GM19438 (cell line): Measurements from ENCODE around the gene MRPL48.
A peak's percentile ranks its signal among the peaks of the same experiment; 100 is the strongest.
"Not testable (repeated sequence)": the region's sequence is repeated elsewhere in the genome, so short reads cannot be mapped to it uniquely, and the experiment has no call there.

Experiments used
- ATAC-seq: cut with Tn5 transposase; IDR thresholded peaks from one replicate; pipeline ENCODE4 v1.9.1; 2021; ENCODE audit warnings: low read depth; ENCODE audit not compliant: unreplicated experiment

The MRPL48 gene

DNA sequence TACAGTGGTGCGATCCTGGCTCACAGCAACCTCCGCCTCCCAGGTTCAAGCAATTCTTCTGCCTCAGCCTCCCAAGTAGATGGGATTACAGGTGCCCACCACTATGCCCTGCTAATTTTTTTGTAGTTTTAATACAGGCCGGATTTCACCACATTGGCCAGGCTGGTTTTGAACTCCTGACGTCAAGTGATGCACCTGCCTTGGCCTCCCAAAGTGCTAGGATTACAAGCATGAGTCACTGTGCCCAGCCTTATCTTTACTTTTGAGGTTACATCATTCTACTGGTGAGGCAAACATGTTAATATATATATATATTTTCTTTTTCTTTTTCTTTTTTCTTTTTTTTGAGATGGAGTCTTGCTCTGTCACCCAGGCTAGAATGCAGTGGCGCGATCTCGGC lies 16.9 kb upstream of the MRPL48 start:
- ATAC-seq, result not testable (repeated sequence)

DNA sequence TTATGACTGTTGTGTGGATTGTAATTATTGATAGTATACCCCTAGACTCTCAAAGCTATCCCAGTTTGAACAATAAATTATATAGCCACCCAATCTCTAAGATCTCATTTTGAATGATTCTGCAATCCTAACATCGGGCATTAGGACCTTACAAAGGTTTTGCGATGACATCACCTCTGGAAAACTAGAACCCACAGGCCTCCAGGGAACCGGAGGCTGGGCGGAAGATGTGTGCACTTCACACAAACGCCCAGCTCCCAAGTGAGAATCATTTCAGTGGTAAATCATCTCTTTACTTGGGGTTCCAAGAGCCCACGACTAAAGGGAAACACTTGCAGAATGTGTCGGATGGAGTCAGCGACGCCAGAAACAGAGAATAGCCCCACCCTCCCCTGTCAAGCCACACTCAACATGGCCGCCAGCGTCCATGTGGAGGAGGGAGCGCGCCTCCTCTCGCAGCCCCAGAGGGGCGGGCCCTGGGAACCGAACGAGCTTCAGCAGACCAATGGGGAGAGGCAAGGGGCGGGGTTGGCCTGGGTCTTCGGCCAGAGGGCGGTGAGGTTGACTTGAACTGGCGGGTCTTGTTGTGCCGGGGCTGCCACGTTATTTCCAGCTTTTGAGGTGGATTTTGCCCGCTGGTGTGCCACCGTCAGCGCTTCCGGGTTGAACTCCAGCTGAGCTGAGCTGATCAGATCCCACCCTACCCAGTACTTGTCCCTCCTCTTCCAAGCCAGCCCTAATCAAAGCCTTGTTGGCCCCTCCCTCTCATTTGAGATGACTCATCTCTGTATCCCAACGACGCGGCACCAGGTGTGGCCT lies 8.4 kb upstream of the MRPL48 start:
- peak; percentile 99 for ATAC-seq

GRCh38 chr11:73781303-73781702 lies 6.4 kb upstream of the MRPL48 start:
- ATAC-seq, result no peak

GRCh38 chr11:73783483-73784020 lies 4.1 kb upstream of the MRPL48 start:
- no peak for ATAC-seq

DNA sequence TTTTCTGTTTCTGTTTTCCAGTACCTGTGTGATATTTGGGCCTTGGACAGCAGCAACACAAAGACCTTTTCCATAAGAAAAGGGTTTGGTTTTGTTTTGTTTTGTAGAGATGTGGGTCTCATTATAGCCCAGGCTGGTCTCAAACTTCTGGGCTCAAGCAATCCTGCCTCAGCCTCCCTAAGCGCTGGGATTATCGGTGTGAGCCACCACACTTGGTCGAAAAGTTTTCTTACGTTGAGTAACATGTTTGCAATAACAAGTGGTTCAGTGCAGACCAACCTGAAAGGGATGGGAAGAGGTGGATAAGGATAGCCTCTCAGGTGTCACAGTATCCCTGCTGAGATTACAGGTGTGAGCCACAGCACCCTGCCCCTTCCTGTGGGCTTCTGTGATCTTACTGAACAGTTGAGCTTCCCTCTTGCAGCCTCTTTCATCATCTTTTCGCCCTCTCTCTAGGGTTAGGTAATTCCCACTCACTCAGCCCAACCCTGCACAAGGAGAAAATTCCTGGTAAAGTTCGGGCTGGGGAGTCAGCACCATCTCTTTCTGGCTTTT lies 3.5 kb upstream of the MRPL48 start:
- no peak for ATAC-seq

DNA sequence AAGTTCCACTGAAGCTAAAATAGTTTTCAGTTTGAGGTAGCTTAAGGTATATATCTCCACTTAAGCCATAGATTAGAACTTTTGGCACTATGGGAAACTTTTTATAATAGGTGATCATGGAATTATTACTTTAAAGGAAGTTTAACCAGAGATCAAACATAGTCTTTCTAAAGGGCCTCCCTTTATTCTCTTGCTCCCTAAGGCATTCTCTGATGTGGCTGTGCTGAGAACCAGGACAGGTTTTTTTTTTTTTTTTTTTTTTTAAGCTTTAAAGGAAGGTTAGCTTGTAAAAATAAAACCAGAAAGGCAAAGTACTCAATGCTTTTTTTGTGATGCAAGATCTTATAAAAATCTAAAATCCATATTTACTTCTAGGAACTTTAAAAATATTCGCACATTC lies 2.9 kb upstream of the MRPL48 start:
- ATAC-seq, result no peak

DNA sequence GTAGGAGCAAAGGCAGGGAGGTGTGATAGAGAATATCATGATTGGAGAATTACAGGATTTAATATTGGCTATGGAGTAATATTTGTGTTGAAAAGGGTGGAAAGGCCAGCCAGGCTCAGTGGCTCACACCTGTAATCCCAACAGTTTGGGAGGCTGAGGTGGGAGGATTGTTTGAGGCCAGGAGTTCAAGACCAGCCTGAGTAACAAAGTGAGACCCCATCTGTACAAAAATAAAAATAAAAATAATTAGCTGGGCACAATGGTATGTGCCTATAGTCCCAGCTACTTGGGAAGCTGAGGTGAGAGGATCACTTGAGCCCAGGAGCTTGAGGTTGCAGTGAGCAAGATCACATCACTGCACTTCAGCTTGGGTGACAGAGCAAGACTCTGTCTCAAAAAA lies 2.2 kb upstream of the MRPL48 start:
- ATAC-seq, result not testable (repeated sequence)

DNA sequence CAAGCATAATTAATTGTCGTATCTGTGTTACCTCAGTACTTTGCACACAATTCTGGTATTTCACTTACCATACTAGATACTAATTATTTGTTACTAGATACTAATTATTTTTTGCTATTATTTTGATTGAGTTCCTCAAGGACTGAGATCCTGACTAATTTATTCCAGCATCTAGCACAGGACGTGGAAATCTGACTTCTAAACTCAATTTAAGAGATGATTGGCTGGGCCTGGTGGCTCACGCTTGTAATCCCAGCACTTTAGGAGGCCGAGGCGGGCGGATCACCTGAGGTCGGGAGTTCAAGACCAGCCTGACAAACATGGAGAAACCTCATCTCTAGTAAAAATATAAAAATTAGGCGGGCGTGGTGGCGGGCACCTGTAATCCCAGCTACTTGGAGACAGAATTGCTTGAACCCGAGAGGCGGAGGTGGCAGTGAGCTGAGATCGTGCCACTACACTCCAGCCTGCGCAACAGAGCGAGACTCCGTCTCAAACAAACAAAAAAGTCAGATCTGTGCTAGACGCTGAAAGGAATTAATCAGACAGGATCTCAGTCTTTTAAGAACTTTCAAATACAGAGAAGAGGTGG lies 527 bp upstream of the MRPL48 start:
- no peak for ATAC-seq

DNA sequence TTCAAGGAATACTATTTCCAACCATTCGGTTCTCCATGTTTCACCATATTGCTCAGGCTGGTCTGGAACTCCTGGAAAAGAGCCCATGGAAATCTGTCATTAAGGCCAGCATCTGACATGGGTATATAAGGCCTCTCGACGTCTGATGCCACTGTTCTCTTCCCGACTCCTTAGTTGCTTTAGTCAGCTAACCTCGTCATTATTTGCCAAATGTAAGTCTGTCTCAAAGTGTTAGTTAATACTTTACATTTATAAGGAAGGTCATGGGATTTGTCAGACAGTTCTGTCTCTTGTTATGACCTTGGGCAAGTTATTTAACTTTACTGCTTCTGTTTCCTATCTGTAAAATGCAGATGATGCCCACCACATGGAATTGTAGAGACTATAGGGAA lies 1.6 kb downstream of the MRPL48 start:
- no peak for ATAC-seq

GRCh38 chr11:73792584-73792983 lies 4.9 kb downstream of the MRPL48 start:
- ATAC-seq, result no peak

DNA sequence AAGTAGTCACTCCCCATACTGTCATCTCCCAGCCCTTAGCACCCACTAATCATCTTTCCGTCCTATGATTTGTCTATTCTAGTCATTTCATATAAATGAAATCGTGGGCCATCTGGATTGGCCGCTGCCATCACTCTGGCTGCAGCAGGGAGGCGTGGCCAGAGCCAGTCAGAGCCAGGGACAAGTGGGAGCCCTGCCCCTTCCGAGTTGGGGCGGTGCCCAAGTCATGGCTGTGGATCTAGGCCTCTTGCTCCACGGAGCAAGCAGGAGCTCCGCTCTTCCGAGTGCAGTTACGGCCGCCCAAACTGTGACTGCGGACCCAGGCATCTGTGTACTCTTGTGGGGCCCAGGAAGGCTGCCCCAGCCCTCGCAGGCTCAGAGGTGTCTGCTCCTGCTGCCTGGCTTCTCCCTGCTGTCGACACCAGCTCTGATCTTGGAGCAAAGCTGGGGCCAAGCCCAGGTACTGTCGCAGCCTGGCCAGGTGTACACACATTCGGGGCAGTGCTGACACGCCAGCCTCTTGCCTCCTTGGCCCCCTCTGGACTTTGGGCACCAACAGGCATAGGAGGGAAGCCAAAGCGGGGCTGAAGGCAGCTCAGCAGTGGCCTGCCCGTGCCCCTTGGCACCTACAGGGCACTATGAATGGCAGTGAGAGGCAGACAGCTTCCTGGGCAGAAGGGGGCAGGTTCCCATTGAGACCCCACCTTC lies 8.4 kb downstream of the MRPL48 start:
- ATAC-seq, result no peak

GRCh38 chr11:73797457-73797856 lies 9.8 kb downstream of the MRPL48 start:
- ATAC-seq, result no peak

DNA sequence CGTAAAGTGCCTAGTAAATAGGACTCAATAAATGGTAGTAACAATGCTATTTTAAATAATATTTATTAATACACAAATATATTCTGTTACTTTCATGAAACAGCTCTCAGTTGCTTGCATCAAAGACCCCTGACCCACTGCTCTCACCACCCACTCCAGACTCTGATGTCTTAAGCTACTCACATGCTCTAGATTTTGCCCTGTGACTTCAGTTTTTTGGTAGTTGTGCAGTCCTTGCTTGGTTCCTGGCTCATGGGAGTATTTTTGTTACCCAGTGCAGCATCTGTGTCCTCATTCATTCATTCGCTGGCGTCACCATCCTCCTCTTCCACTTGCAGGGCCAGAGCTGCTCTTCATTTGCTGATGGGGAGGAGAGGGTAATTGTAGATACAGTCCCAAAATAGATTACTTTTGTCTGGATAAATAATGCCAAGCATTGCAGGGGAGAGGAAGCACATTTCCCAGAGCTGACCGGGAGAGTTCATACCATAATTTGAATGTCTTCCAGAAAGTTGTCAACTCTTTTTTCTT lies 12.7 kb downstream of the MRPL48 start:
- ATAC-seq, result no peak

- no peak for ATAC-seq
These were observed 13.5 kb downstream of the MRPL48 start for GRCh38 chr11:73801136-73801535.

- no peak for ATAC-seq
These were observed 17.0 kb downstream of the MRPL48 start for GRCh38 chr11:73804712-73805111.

- no peak for ATAC-seq
These were observed 20.4 kb downstream of the MRPL48 start for GRCh38 chr11:73808052-73808451.

GRCh38 chr11:73810637-73811036 lies 23.0 kb downstream of the MRPL48 start:
- ATAC-seq, result no peak

DNA sequence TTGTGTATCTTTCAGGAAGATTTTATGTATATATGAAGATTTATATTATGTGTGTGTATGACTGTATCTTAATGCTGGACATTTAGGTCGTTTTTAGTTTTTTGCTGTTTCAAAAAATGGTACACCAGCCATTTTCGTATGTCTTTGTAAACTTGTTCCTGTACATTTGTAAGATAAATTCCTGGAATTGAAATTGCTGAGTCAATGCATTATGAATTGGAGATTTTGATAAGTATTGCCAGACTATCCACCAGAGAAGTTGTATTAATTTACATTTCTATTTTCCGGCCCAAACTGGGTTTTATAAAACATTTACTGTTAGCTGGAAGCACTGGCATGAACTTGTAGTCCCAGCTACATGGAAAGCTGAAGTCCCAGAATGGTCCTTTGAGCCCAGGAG lies 24.6 kb downstream of the MRPL48 start:
- no peak for ATAC-seq

DNA sequence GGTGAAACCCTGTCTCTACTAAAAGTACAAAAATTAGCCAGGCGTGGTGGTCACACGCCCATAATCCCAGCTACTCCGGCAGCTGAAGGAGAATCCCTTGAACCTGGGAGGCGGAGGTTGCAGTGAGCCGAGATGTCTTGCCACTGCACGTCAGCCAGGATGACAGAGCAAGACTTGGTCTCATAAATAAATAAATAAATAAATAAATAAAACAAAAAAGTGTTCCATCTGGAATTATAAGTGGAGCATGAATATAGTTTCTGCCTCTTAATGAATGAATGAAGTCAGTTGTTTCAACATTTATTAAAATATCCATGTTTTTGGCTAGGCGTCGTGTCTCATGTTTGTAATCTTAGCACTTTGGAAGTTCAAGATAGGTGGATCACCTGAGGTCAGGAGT lies 27.1 kb downstream of the MRPL48 start:
- no peak for ATAC-seq

DNA sequence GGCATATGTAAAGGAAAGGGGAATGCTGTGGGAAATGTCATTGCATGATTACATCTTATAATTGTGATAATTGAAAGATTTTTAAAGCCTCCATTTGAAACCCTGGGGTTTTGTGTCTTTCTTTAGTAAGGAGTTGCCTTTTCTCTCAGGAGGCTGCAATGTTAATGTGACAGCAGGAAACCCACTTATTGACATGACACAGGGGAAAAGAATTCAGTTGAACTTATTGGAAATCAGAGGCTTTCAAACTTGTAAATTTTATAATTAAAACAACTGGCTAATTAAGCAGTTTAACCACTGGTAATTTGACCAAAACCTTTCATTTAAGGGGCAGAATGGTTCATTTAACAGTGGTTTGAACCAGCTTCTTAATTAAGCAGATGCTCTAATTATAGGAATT lies 31.2 kb downstream of the MRPL48 start:
- ATAC-seq, result no peak

GRCh38 chr11:73830261-73830660 lies 42.6 kb downstream of the MRPL48 start:
- ATAC-seq, result no peak
